ENCODE measurements around the gene NPHP3.

The NPHP3 gene

DNA sequence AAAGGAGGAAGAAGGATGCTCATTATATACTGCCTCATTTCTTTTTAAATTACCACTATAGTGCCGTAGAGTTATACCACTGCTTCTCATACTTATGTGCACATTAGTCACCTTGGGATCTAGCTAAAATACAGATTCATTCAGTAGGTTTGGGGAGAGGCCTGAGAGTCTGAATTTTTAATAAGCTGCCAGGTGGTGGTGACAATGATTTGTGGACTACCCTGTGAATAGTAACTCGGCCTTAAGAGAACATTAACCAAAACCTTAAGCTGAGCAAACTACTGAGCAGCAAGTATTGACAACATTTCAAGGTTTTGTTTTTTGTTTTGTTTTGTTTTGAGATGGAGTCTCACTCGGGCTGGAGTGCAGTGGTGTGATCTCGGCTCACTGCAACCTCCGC, 42.3 kb downstream of the NPHP3 start:
- TF ChIP-seq, protein P1, sequence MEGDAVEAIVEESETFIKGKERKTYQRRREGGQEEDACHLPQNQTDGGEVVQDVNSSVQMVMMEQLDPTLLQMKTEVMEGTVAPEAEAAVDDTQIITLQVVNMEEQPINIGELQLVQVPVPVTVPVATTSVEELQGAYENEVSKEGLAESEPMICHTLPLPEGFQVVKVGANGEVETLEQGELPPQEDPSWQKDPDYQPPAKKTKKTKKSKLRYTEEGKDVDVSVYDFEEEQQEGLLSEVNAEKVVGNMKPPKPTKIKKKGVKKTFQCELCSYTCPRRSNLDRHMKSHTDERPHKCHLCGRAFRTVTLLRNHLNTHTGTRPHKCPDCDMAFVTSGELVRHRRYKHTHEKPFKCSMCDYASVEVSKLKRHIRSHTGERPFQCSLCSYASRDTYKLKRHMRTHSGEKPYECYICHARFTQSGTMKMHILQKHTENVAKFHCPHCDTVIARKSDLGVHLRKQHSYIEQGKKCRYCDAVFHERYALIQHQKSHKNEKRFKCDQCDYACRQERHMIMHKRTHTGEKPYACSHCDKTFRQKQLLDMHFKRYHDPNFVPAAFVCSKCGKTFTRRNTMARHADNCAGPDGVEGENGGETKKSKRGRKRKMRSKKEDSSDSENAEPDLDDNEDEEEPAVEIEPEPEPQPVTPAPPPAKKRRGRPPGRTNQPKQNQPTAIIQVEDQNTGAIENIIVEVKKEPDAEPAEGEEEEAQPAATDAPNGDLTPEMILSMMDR (IDR thresholded peaks at IDR 0.05) = no peak

DNA sequence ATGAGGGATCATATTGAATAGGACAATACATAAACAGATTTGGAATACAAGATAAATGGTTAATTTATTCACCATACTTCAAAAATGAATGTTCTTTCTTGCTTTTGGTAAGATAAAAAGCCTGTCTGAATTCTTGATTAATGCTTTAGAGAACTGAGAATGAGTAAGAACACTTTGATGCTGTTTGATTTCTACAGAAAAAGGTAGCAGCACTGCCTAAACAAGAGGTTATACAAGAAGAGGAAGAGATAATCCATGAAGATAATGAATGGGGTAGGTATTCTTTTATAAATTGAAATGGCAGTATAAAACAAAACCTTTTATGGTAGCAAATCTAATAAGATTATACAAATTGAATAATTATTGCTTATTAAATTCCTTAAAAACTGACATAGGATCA, 46.8 kb downstream of the NPHP3 start:
- TF ChIP-seq, protein P1 (IDR thresholded peaks at IDR 0.05) = no peak

DNA sequence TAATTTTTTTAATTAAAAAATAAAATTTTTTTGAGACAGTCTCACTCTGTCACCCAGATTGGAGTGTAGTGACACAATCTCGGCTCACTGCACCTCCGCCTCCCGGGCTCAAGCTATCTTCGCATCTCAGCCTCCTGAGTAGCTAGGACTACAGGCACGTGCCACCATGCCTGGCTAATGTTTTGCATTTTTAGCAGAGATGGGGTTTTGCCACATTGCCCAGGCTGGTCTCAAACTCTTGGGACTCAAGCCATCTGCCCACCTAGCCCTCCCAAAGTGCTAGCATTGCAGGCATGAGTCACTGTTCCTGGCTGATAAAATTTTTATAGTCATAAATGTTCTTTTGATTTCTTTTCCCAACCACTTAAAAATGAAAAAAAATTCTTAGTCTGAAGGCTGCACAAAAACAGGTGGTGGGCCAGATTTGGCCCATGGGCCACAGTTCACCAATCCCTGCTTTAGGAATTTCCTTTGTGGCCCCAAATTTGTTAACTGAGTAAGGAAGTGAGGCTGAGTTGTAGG, 52.9 kb downstream of the NPHP3 start:
- TF ChIP-seq, protein P1 (IDR thresholded peaks at IDR 0.05) = no peak

DNA sequence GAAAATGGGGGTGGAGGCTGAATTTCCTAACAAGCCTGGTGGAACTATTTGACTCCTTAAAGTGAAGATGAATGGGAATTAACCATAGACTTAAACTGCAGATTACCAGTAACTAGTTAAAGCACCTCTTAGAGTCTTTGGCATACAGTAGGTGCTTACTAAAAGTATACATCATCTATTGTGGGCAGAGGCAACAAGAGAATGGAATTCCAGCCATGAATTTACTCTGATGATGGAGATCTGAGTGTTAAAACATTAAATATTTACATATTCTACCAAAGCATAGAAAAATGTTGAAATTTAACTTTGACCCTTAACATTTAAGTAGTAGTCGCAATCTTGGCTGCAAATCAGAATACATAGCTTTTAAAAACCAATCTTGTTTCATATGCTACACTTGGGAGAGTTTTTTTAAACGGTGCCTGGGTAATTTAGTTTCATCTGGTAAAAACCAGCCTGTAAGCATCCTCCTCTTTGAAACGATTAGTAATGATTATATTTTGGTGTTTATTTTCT, 56.9 kb downstream of the NPHP3 start:
- TF ChIP-seq, protein P1 (IDR thresholded peaks at IDR 0.05) = no peak

DNA sequence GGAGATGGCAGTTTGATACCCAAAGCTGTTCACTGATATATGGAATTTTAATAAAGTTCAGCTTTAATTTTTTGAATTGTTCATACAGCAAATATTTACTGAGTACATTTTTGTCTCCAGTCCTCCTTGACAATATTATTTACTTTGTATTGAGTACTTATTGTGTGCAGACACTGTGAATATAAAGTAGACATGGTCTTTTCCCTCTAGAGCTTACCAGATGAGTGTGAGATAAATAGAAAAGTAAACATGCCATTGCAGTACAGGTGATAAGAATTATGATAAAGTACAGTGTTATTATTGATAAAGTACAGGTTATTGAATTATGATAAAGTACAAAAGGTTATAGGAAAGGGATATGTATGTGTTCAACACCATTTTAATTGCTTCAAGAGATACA, 60.0 kb downstream of the NPHP3 start:
- TF ChIP-seq, protein P1 (IDR thresholded peaks at IDR 0.05) = no peak

DNA sequence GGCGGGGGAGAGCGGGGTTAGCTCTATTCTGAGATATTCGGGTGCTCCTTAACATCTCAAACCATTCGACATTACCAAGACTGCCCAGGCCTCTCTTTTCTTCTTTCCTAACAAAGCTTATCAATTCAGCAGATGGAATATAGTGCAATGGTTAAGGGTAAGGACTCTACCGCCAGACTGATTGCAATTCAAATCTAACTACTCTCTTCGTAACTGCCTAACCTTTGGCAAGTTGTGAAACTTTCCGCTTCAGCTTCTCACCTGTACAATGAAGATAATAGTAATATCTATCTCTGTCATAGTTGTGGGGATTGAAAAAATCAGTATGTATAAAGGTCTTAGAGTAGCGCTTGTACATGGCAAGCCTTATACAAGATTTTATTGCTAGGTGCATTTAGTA, 61.1 kb downstream of the NPHP3 start:
- TF ChIP-seq, protein P1 (IDR thresholded peaks at IDR 0.05) = no peak

DNA sequence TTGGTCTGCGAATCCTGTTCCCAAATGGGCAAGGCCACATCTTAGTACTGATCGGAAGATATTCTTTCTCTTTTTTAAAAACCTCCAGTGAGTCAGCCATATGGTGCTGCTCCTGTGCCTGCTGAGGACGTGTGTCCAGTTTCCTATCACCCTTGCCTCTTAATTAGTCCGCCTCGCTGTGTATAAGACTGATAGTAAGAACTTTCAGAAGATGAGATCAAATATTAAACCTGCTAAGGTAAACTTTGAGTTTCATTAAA, 61.5 kb downstream of the NPHP3 start:
- TF ChIP-seq, protein P1 (IDR thresholded peaks at IDR 0.05) = no peak

Measured in LNCAP (cell line).